Activated CD8-positive, alpha-beta T cell treated with anti-CD3 and anti-CD28 coated beads for 36 hours (primary cell): Measurements from ENCODE around the gene MAPK8IP2. TPM values are rescaled to one million over a fixed set of nuclear protein-coding genes. Genes with fewer than 3 reads are reported as not detected.

ENCODE experiments used
- ATAC-seq: fragments of 200-7000 bp; cut with Tn5 transposase; one replicate; pipeline ENCODE4 v1.10.0; 2021; ENCODE audit warnings: mild to moderate bottlenecking, moderate library complexity
- CTCF ChIA-PET: fragments of 350-600 bp; sonication (Branson Sonifier 250); formaldehyde crosslinking; loops from one replicate; lab custom pipeline; 2021; ENCODE audit warnings: antibody characterized with exemption; lab: Charles Lee
- POLR2A ChIA-PET: fragments of 350-600 bp; sonication (Branson Sonifier 250); formaldehyde crosslinking; loops from one replicate; lab custom pipeline; 2021; ENCODE audit warnings: antibody characterized with exemption; lab: Charles Lee
- DNase-seq: peaks from one replicate; pipeline ENCODE4 v3.0.0-alpha.2; 2020
- H3K27ac Mint-ChIP-seq: one replicate; pipeline ENCODE4 v1.8.0; 2021; ENCODE audit warnings: mild to moderate bottlenecking, mixed read lengths
- H3K27me3 Mint-ChIP-seq: one replicate; pipeline ENCODE4 v1.8.0; 2021; ENCODE audit warnings: mixed read lengths
- H3K36me3 Mint-ChIP-seq: one replicate; pipeline ENCODE4 v1.8.0; 2021; ENCODE audit warnings: low read depth, mixed read lengths
- H3K4me1 Mint-ChIP-seq: one replicate; pipeline ENCODE4 v1.8.0; 2021; ENCODE audit warnings: low read depth, mixed read lengths
- H3K4me3 Mint-ChIP-seq: one replicate; pipeline ENCODE4 v1.8.0; 2021; ENCODE audit warnings: mild to moderate bottlenecking, moderate library complexity, mixed read lengths
- H3K9me3 Mint-ChIP-seq: one replicate; pipeline ENCODE4 v1.8.0; 2021; ENCODE audit warnings: mixed read lengths
- intact Hi-C: fragments of 100-400 bp; cut with micrococcal nuclease; formaldehyde crosslinking; loops from one replicate; pipeline ENCODE4 v1.10.0; 2022
- total RNA-seq, 2 experiments: library from RNA; stranded (reverse); gene quantifications; one replicate each; pipeline ENCODE4 v1.2.3, GENCODE V29; 2021
- TF ChIP-seq, protein P1 (sequence below): fragments of 200-600 bp; IDR thresholded peaks from one replicate; pipeline ENCODE4 v1.8.0; 2022; ENCODE audit warnings: antibody characterized with exemption, mild to moderate bottlenecking

The MAPK8IP2 gene
- total RNA-seq, 2 experiments from 2014 or later: 0.11 TPM

GRCh38 chr22:50608996-50609395, 8.4 kb downstream of the MAPK8IP2 start:
- CTCF ChIA-PET: interaction anchor here (0.7 to 1.1 kb wide), 2 partner anchors 12 to 83 kb away, joined by 3 to 5 read pairs; no protein-coding TSS in a partner anchor
- TF ChIP-seq, protein P1, sequence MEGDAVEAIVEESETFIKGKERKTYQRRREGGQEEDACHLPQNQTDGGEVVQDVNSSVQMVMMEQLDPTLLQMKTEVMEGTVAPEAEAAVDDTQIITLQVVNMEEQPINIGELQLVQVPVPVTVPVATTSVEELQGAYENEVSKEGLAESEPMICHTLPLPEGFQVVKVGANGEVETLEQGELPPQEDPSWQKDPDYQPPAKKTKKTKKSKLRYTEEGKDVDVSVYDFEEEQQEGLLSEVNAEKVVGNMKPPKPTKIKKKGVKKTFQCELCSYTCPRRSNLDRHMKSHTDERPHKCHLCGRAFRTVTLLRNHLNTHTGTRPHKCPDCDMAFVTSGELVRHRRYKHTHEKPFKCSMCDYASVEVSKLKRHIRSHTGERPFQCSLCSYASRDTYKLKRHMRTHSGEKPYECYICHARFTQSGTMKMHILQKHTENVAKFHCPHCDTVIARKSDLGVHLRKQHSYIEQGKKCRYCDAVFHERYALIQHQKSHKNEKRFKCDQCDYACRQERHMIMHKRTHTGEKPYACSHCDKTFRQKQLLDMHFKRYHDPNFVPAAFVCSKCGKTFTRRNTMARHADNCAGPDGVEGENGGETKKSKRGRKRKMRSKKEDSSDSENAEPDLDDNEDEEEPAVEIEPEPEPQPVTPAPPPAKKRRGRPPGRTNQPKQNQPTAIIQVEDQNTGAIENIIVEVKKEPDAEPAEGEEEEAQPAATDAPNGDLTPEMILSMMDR: no peak
- POLR2A ChIA-PET: interaction anchor here (1.0 kb wide), 2 partner anchors 12 to 25 kb away, joined by 3 read pairs; no protein-coding TSS in a partner anchor
- no peak overlapping the region for H3K27ac Mint-ChIP-seq
- H3K36me3 Mint-ChIP-seq: no peaks in the 10 kb centered on the region
- DNase-seq: no peak
- H3K4me3 Mint-ChIP-seq: no peak overlapping the region
- intact Hi-C loops: no loop called here
- no peak for ATAC-seq
- H3K4me1 Mint-ChIP-seq: no peaks in the 10 kb centered on the region
- no peaks in the 10 kb centered on the region for H3K9me3 Mint-ChIP-seq
- peaks cover 18% of the 10 kb centered on the region for H3K27me3 Mint-ChIP-seq

GRCh38 chr22:50609599-50609998, 9.0 kb downstream of the MAPK8IP2 start:
- H3K4me1 Mint-ChIP-seq: no peaks in the 10 kb centered on the region
- TF ChIP-seq, protein P1: no peak
- H3K36me3 Mint-ChIP-seq: no peaks in the 10 kb centered on the region
- H3K4me3 Mint-ChIP-seq: no peak overlapping the region
- no peak for DNase-seq
- no peaks in the 10 kb centered on the region for H3K9me3 Mint-ChIP-seq
- no peak for ATAC-seq
- peaks cover 20% of the 10 kb centered on the region for H3K27me3 Mint-ChIP-seq
- intact Hi-C loops: no loop called here
- H3K27ac Mint-ChIP-seq: no peak overlapping the region
- POLR2A ChIA-PET: interaction anchor here (1.0 kb wide), 1 partner anchor 12 kb away, joined by 3 read pairs; no protein-coding TSS in a partner anchor
- CTCF ChIA-PET: no interaction called here

GRCh38 chr22:50610041-50610451, 9.5 kb downstream of the MAPK8IP2 start:
- ATAC-seq (no peak), DNase-seq (no peak)
- Mint-ChIP-seq H3K4me1 (no peaks in the 10 kb centered on the region), H3K9me3 (no peaks in the 10 kb centered on the region), H3K27me3 (peaks cover 20% of the 10 kb centered on the region), H3K36me3 (no peaks in the 10 kb centered on the region), H3K4me3 (no peak overlapping the region), H3K27ac (no peak overlapping the region)
- intact Hi-C loops: no loop called here
- POLR2A ChIA-PET: no interaction called here
- CTCF ChIA-PET: no interaction called here
- TF ChIP-seq, protein P1: no peak

DNA sequence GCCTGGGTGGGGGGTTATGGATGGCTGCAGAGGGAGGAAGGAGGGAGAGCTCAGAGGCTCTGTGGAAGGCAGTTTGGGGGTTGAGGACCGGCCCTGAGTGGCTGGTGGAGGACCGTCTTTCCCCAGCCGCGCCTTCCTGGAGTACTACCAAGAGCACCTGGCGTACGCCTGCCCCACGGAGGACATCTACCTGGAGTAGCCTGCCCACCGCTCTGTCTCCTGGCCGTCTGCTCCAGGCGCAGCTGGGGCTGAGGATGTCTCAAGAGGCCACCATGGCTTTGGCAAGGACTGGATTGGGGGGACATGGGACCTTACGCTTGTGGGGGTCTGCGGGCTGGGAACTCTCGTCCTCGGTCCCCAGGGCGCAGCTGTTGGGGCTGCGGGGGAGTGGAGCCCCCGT, 10.0 kb downstream of the MAPK8IP2 start:
- Mint-ChIP-seq H3K27me3 (peaks cover 19% of the 10 kb centered on the region), H3K4me3 (no peak overlapping the region), H3K27ac (no peak overlapping the region), H3K4me1 (no peaks in the 10 kb centered on the region), H3K9me3 (no peaks in the 10 kb centered on the region), H3K36me3 (no peaks in the 10 kb centered on the region)
- POLR2A ChIA-PET: no interaction called here
- intact Hi-C loops: no loop called here
- ATAC-seq: no peak
- TF ChIP-seq, protein P1: no peak
- DNase-seq: no peak
- CTCF ChIA-PET: interaction anchor here (1.0 kb wide), 1 partner anchor 10 kb away, joined by 3 read pairs; no protein-coding TSS in a partner anchor

- H3K4me1 Mint-ChIP-seq: no peaks in the 10 kb centered on the region
These were observed 10.9 kb downstream of the MAPK8IP2 start for GRCh38 chr22:50611341-50612060.

More at GRCh38 chr22:50611341-50612060, 10.9 kb downstream of the MAPK8IP2 start:
- H3K9me3 Mint-ChIP-seq: no peaks in the 10 kb centered on the region
- no peak overlapping the region for H3K27ac Mint-ChIP-seq
- ATAC-seq (no peak), DNase-seq (no peak)
- ChIA-PET POLR2A (interaction anchor here (0.6 to 0.9 kb wide), 2 partner anchors 22 to 86 kb away, joined by 3 read pairs; partner anchors contain the start of gene SCO2), CTCF (interaction anchor here (0.6 to 1.0 kb wide), 2 partner anchors 9 to 63 kb away, joined by 3 read pairs; no protein-coding TSS in a partner anchor)
- H3K27me3 Mint-ChIP-seq: peaks cover 14% of the 10 kb centered on the region
- TF ChIP-seq, protein P1: no peak
- intact Hi-C loops: no loop called here
- H3K4me3 Mint-ChIP-seq: no peak overlapping the region
- H3K36me3 Mint-ChIP-seq: no peaks in the 10 kb centered on the region
